Activated T-cell treated with anti-CD3 and anti-CD28 coated beads for 24 hours (primary cell): ENCODE measurements around the gene SYNM.

Experiments used
- DNase-seq: peaks from one replicate; pipeline ENCODE4 v3.0.0-alpha.2; 2020; ENCODE audit warnings: low read depth

SYNM gene

DNA sequence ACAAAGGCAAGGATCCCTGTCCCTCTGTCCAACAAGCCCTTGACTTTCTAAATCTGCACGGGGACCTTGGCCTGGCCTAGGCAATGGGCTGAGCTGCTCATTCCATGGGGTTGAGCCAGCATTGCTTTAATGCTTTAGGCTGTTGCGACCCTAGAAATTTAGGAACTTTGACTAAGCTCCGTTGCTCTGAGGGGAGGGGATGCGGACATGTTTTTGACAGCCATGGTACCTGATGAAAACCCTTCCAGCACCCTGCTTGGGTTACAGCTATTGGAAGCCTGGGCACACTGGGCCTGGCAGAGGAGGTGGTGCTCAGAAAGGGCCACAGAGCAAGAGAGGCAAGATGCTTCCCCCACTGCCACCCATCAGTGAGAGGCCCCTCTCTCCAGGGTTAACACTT is 37.1 kb downstream of the SYNM start:
- no peak for DNase-seq

DNA sequence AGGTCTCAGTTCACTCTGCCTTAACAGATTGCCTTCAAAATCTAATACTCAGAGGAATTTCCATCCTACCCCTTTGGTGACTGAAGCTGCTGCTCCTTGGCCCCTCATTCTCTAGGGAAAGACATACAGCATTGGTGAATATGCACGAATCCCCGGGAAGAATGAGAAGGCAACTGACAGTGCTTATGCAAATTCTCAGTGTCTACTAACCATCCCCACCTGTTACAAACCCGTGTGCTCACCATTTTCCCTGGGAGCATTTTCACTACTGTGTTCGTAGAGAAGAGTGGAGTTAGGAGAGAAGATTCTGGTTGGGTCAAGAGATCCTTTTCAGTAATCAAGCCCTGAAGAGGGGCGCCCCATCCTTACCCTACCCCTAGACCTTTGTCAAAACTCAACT is 37.7 kb downstream of the SYNM start:
- no peak for DNase-seq

DNA sequence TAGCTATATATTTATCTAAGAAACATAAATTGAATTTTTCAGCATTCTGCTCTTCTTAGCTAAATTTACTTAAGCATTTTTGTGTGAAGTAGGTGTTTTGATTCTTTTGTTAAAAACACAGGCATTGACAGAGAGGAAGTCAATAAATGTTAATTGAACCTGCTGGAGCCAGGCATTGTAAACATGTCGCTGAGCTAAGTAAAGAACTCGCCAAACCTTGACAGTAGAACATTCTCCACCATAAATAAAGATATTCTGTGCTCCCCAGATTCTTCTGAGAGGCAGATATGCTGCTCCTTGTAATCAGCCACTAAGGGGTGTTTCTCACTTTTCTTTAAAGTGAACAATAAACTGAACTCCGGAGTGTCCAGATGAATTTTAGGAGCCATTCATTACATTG is 38.4 kb downstream of the SYNM start:
- DNase-seq = no peak

DNA sequence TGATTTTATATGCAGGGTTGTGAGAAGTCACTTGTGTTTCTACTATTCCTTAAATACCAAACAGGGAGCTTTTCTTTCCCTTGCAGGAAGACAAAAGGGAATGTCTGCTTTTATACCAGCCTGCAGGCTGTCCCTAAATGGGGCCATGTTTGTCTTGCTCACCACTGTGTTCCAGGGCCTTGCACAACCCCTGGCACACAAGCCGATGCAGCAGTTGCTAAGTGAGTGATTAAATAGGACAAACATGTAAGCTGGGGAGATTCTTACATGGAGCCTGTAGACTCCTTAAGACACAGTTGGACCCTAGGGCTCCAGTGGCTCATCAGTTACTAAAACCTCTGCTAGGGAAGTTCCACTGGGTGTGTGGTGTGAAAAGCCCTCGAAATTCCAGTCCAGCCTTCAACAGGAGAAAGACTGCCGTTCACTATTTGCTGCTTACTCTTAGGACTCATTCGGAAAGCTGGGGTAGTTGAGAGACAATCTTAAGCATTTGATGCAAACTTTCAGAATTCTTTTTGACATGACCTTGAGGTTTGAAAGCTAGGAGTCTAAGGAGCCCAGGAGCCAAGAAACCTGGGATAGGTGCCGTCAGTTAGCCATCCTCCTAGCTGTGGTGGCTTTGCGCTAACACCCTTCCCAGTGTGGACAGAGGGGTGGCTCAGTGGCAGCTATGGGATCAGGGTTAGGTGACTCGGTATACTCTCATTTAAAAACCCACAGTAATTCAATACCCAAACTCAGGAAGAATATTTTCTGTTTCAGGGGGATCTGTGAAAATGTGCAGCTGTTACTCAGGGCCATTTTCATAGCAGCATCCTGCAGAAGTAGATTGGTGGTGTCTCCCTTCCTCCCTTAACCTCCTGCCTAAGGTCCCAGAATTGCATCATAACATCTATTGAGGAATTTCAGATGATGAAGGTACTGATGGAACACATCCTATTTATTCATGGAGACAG is 39.1 kb downstream of the SYNM start:
- no peak for DNase-seq

DNA sequence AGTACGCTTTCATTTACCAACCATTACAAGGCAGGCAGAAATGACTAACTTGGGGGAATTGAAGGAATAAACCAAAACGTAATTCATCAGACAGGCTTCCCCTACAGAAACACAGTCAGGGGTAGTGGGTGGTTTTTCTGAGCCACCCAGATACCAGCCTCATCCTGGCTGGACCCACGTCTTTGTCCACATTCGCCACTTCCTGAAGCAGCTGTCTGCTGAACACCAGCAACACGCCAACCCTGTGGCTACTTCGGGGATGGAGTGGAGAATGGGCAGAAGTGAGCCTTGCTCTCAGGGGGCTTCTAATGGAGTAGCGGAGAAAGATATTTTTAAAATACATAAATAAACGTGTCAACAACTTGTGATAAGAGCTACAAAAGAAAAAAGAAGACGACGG is 40.1 kb downstream of the SYNM start:
- no peak for DNase-seq

DNA sequence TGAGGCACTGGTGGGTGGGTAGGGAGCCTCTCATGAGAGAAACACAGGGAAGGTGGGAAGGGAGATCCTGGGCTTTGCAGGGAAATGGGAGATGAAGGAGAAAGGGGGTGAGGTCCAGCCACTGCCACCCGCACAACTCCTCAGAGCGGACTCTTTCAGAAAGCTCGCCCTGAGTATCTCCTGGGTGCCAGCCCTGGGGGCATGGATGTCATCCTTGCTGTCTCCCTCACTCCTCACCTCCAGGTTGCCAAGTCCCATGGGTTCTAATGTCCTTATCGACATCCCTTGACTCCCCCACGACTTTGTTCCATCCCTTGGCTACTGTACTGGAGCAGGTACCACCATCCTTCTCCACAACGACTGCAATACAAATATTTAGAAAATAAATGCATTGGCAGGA is 40.9 kb downstream of the SYNM start:
- DNase-seq = no peak

DNA sequence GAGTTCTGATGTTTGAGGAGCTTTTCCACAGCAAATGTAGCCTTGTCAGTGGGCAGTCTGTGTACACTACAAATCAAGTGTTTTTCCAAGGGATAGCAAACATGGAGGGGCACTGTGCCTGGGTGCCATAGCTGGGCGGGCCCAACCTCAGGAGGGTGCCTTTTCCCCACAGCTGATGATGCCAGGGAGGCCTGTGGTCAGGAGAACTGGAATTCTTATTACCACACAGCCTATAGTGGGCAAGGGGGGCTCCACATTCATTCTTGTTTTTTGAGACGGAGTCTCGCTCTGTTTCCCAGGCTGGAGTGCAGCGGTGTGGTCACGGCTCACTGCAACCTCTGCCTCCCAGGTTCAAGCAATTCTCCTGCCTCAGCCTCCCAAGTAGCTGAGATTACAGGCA is 41.8 kb downstream of the SYNM start:
- DNase-seq = no peak

DNA sequence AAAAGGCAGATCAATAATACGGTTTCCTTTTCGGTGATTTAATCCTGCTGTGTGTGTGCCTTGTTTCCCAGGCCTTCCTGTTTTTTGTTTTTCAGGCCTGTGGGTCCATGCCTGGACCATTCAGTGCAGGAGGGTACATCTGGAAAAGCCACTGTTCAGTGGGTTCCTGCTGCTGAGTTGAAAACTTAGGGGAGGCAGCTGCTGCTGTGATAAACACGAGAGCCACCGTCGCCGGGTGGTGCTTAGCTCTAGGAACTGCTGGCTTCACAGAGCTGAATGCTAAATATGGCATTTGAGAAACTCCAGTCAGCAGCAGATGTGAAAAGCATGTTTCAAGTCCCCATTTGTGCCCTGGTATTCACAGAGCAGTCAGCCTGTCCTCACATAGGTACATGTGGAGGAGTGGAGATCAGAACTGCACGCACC is 44.0 kb downstream of the SYNM start:
- no peak for DNase-seq

DNA sequence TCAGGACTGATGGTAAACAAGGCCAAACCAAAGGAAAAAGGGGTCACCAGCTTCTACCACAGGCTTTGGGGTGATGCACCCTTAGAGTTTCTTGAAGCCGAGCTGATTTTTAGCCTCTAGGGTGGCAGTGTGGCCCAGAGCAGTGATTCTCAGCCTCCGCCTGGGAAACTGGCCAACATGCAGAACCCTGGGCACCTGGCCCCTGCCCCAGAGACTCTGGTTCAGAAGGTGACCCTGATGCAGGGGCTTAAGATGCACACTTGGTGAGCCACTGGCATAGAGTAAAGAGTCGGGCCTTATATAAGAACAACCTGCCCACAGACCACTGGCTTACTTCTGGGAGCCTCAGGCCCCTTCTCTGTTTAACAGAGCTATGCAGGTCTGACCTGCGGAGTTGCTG is 44.5 kb downstream of the SYNM start:
- DNase-seq = no peak

DNA sequence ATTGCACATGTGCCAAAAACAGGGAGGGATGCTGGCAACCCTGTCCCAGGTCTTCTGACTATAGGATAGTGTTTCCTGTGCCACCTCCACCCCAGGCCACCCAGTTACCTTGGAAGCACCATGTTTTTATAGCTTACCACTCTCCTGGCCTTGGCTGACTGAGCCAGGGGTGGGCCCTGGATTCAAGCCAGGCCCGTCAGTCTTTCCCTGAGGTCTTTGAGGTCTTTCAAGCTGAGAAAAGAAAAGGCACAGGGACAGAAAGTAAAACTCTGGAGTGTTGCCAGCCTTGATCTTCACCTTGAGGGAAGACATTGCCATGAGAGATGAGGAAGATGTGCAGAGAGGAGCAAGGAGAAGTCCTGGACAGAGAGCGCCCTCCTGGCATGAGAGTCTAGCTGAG is 46.3 kb downstream of the SYNM start:
- DNase-seq = no peak

DNA sequence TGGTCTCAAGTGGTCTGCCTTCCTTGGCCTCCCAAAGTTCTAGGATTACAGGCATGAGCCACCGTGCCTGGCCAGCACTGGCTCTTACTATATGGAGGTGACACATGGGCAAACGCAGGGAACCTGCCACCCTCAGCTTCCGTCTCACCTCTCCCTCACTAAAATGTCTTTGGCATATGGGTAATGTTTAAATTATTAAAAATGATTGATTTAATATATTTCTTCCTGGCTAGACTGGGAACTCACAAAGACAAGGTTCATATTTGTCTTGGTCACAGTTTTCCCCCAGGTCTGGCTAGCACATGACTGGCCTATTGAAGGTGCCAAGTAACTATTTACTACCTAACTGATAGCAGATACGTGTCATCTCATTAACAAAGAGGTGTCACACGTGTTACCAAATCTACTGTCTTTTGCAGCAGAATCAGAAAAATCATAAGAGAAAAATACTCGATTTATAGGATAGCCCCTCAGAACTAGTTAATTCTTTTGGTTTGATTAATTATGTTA is 48.2 kb downstream of the SYNM start:
- no peak for DNase-seq

DNA sequence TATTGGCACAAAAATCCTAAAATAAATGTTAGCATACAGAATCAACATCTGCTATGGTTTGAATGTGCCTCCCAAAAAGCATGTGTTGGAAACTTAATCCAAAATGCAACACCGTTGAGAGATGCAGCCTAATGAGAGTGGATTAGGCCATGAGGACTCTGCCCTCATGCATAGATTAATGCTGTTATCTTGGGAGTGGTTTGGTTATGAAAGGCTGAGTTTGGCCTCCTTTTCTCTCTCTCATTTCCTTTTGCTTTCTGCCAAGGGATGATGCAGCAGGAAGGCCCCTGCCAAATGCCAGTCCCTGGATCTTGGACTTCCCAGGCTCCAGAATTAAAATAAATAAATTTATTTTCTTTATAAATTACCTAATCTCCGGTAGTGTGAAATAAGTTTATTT is 49.4 kb downstream of the SYNM start:
- DNase-seq = no peak

DNA sequence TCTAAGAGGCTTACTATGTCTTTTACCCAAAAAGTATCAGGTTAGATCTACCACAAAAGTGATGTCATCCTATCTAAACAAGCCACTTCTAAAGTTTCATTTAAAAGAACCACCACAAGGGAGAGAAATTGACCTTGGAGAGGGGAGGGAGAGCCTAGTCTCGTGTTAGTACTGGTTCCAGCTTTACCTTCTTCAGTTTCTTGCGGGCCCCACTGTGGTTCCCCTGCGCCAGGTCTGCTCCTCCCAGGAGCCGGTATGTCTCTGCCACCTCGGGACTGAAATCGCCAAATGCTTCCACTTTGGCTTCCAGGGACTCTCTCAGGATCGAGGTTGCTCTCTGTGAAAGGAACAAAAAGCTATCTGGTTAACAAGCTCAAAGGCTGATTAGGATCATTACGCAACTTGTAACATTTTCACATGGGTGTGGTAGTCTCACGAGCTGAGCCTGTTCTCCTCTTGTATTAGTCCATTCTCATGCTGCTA is 51.1 kb downstream of the SYNM start:
- DNase-seq = no peak

DNA sequence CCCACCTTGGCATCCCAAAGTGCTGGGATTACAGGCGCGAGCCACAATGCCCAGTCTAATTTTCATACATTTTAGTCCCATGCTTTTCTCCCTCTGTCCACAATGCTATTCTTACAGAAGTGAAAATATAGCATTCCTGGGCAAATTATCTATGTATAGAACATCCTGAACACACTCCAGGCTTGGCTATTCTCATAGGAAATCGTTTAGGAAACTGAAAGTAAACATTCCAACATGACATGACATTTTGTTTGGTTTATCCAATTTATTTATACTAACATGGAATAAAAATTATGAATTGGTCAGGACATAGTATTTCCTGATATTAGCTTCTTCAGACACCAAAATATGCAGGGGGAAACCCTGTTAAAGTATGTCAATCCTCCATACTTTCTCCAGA is 52.6 kb downstream of the SYNM start:
- no peak for DNase-seq

DNA sequence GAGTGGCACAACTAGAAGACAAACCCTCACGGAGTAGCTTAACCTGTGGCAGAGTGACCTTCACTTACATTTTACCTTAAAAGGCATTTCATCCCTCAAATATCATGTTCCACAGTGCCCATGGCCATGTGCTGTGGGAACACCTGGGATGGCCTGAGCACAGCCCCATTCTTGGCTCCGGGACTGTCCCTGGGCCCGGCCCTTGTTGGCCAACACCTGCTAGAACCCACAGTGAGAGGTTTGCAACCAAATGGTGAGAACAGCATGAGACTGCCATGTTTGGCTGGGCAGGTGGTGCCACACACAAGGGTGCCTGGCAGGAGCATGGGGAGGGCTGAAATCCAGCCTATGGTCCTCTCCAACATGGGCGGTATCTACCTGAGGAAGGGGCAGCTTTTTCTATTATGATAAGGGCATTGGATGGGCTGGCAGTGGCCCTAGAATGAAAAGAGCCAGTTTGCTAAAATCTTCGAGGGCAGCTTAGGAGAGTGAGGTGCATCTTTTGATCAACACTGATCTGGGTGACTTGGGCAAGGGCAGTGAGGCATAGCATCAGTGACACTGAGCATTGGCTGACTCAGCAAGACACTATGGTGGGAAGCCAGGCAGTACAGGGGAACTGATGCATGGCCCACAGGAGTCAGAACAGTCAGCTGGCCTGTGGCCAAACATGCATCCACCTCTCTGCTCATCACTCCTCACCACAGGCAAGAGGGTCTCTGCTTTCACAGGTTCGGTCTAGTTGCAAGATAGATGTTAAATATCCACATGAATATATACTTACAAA is 53.9 kb downstream of the SYNM start:
- no peak for DNase-seq

DNA sequence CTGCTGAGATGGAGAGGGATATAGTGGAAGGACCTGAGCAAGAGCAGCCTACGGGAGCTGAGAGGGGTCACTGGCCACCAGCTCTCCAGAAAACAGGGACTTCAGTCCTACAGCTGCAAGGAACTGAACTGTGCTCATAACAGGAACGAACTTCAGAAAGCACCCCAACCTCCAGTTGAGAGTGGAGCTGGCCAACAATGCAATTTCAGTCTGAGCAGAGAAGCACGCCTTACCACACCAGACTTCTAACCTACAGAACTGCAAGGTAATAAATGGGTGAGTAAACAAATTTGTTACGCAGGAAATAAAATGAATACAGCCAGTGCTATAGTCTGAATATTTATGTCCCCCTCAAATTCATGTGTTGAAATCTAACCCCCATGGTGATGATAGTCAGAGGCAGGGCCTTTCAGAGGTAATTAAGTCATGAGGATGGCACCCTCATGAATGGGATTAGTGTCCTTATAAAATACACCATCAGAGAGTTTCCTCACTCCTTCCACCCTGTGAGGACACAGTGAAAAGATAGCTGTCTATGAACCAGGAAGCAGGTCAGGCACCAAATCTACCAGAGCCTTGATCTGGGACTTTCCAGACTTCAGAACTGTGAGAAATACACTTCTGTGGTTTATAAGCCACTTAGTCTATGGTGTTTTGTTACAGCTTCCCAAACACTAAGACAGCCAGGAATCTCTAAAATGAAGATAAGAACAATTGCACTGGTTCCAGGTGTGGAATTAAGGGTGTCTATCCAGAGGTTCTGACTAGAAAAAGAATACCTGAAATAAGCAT is 58.6 kb downstream of the SYNM start:
- DNase-seq = no peak

DNA sequence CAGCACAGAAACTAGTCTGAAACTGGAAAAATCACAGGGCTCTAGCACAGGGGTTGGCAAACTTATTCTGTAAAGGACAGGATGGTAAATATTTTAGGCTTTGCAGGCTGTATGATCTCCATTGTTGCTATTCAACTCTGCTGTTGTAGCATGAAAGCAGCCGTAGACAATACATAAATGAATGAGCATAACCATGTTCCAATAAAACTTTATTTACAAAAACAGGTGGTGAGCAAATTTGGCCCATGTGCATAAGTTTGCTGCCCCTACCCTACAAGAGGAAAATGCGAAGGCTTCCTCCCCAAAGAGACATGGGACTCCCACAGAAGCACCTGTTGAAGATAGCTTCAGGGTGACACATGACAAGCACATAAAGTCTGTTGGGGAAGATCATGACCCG is 59.2 kb downstream of the SYNM start:
- DNase-seq = no peak

DNA sequence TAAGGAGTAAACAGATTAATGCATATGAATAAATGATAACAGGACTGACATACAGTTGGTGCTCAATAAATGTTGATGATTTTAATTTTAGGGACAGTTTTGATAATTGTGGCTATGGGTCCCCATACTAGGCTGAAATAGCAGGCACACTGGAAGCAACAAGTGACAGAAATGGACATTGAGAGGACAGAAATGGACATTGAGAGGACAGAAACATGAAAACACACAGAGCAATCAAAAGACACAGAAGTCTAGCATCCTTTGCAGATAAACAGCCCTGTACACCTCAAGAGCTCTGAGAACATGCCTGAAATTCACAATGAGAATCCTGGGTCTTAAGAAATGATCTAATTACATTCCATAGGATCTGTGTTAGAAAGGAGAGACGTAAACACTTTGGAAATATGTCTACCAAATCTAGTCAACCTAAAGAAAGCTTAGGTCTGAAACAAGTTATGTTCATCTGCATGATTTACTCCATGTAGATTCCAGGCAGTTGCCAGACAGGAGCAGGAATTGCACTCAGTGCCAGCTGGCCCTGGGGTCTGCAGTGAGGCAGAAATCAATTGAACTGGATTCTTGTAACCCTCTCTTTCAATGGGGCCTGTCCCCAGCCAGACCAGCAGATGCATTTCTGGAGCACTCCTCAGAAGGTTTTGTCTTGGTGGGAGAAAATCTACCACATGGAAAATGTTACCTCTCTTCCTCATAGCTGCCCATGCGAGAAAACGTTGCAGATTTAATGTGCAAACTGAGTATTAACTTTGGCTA is 60.3 kb downstream of the SYNM start:
- DNase-seq = no peak

DNA sequence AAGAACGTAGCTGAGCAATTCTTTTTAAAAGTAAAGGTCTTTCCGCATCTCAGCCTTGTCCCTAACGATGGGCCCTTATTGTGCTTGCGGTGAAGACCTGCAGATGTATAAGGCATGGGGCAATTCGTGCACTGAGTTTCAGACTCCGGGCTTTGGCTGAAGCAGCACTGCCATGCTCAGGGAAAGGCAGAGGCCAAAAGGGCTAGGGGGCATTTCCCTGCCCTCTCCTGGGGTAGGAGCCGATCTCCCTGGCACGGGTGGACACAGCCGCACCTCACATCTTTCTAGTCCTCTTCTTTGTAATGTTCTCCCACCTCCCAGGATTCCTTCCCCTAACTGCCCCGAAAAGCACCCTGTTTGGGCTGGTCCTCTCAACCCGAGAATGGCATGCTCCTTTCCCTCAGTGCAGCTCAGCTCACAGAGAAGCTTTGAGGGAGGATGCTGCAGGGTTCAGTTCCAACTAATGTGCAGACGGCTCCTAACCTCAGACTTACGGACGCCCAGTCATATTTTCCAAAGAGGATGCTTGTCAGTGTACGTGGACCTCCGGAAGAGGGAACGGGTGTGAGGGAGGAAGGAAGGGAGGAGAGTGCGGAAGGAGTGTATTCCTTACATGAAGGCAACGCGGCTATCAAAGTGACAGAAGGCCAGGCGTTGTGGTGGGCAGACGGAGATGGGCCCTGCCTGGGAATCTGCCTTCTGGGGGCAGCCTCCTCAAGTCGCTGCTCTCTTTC is 61.2 kb downstream of the SYNM start:
- no peak for DNase-seq

DNA sequence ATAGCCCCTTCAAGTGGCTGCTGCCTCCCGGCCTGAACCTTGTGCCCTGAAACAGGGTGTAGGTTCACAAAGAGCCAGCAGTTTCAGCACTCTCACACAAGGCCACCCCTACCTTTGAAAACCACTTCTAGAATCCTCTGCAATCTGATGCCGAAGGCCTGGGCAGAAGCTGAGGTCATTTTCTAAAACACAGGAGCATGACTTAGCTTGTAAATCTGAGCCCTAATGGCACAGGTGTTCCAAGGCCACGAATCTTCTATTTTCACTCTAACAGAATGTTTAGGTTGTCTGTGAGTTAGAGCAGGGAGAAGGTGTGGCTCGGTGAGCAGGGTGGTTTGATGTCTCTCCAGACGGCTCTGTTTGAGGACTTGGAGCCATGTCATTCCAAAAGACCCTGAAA is 62.3 kb downstream of the SYNM start:
- DNase-seq = no peak

DNA sequence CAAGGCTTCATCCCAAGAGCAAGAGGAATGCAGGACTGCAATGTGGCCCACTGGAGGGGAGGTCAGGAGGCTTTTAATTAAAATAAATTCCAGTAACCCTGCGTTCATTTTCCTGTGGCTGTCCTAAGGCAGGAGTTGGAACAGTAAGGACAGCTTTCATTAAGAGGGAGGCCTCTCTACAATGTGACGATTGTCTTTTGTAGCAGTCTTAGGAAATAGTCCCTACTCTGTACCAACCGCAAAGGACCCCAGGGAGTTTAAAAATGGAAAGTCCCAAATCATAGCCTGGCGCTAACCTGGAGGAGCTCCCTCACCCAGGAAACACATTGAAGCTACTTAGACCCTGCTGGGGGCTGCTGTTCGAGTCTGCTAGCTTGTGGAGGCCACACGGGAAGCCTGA is 62.8 kb downstream of the SYNM start:
- DNase-seq = no peak
